ENCODE data around the gene SNX33.
"Not testable (repeated sequence)": the region's sequence is repeated elsewhere in the genome, so short reads cannot be mapped to it uniquely, and the experiment has no call there.

Gene SNX33

GRCh38 chr15:75662823-75663519 is 15.3 kb downstream of the SNX33 start:
- DNase-seq (ENCODE audit: low read depth): no peak

- no peak for DNase-seq (ENCODE audit: low read depth)
Measured at GRCh38 chr15:75663931-75664421, 16.3 kb downstream of the SNX33 start.

- peak; percentile 98 for DNase-seq (ENCODE audit: low read depth)
Measured at GRCh38 chr15:75666823-75667501, 19.2 kb downstream of the SNX33 start.

GRCh38 chr15:75669191-75669878 is 21.6 kb downstream of the SNX33 start:
- no peak for DNase-seq (ENCODE audit: low read depth)

- DNase-seq (ENCODE audit: low read depth): no peak
Measured at GRCh38 chr15:75669879-75670212, 22.1 kb downstream of the SNX33 start.

GRCh38 chr15:75671730-75672602 is 24.3 kb downstream of the SNX33 start:
- no peak for DNase-seq (ENCODE audit: low read depth)

- peak; percentile 47 for DNase-seq (ENCODE audit: low read depth)
Measured at GRCh38 chr15:75672646-75673425, 25.1 kb downstream of the SNX33 start.

GRCh38 chr15:75673426-75674235 is 25.9 kb downstream of the SNX33 start:
- no peak for DNase-seq (ENCODE audit: low read depth)

- no peak for DNase-seq (ENCODE audit: low read depth)
Measured at GRCh38 chr15:75674366-75674765, 26.7 kb downstream of the SNX33 start.

- DNase-seq (ENCODE audit: low read depth): no peak
Measured at GRCh38 chr15:75675579-75676404, 28.1 kb downstream of the SNX33 start.

GRCh38 chr15:75676688-75677464 is 29.2 kb downstream of the SNX33 start:
- no peak for DNase-seq (ENCODE audit: low read depth)

- DNase-seq (ENCODE audit: low read depth): no peak
Measured at GRCh38 chr15:75677465-75678323, 30.0 kb downstream of the SNX33 start.

GRCh38 chr15:75678324-75678690 is 30.6 kb downstream of the SNX33 start:
- not testable (repeated sequence) for DNase-seq (ENCODE audit: low read depth)

GRCh38 chr15:75680007-75680789 is 32.5 kb downstream of the SNX33 start:
- DNase-seq (ENCODE audit: low read depth): no peak

GRCh38 chr15:75682181-75683135 is 34.7 kb downstream of the SNX33 start:
- no peak for DNase-seq (ENCODE audit: low read depth)

All from HS-5 (cell line).